ENCODE measurements around the gene BCLAF3. TPM values are rescaled to one million over a fixed set of nuclear protein-coding genes. Genes with fewer than 3 reads are reported as not detected.

The BCLAF3 gene
- total RNA-seq, 4 donors from 2014 or later, result 11.6 to 22.2 (median 16.5) TPM

DNA sequence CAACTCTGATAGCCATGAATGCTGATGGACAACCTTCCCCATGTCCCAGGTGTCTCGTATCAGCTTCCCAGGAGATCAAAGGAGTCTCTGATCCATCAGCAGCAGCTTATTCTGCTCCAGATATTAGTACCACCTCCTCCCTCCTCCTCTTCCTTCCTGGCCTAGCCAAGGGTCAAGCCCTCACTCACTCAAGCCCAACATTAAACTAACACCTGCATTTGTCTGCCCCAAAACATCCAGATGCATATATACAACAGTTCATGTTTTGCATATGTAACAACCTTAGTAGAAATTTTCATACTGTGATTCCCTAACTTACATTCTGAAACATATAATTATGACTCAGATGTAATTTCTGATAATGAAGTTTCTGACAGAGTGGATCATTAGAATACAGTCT is 29.9 kb downstream of the BCLAF3 start:
- no peak for DNase-seq (ENCODE audit: low spot score in 2 of 2)
- Histone ChIP-seq H3K4me1 (peaks cover 0 to 8% (median 0%) of the 10 kb centered on the region in 4 donors), H3K27ac (no peak overlapping the region), H3K27me3 (no peaks in the 10 kb centered on the region), H3K36me3 (peaks cover 0 to 16% (median 0%) of the 10 kb centered on the region in 3 donors), H3K9me3 (no peaks in the 10 kb centered on the region), H3K4me3 (no peak overlapping the region)
- WGBS, 2 donors, result 60 to 100% methylated on average over 1 of the region's 1 CpG
- TF ChIP-seq EP300 (IDR thresholded peaks at IDR 0.05), result no peak
- TF ChIP-seq, protein P1, sequence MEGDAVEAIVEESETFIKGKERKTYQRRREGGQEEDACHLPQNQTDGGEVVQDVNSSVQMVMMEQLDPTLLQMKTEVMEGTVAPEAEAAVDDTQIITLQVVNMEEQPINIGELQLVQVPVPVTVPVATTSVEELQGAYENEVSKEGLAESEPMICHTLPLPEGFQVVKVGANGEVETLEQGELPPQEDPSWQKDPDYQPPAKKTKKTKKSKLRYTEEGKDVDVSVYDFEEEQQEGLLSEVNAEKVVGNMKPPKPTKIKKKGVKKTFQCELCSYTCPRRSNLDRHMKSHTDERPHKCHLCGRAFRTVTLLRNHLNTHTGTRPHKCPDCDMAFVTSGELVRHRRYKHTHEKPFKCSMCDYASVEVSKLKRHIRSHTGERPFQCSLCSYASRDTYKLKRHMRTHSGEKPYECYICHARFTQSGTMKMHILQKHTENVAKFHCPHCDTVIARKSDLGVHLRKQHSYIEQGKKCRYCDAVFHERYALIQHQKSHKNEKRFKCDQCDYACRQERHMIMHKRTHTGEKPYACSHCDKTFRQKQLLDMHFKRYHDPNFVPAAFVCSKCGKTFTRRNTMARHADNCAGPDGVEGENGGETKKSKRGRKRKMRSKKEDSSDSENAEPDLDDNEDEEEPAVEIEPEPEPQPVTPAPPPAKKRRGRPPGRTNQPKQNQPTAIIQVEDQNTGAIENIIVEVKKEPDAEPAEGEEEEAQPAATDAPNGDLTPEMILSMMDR (IDR thresholded peaks at IDR 0.05), result no peak
- no peak for TF ChIP-seq POLR2A (IDR thresholded peaks at IDR 0.05)

DNA sequence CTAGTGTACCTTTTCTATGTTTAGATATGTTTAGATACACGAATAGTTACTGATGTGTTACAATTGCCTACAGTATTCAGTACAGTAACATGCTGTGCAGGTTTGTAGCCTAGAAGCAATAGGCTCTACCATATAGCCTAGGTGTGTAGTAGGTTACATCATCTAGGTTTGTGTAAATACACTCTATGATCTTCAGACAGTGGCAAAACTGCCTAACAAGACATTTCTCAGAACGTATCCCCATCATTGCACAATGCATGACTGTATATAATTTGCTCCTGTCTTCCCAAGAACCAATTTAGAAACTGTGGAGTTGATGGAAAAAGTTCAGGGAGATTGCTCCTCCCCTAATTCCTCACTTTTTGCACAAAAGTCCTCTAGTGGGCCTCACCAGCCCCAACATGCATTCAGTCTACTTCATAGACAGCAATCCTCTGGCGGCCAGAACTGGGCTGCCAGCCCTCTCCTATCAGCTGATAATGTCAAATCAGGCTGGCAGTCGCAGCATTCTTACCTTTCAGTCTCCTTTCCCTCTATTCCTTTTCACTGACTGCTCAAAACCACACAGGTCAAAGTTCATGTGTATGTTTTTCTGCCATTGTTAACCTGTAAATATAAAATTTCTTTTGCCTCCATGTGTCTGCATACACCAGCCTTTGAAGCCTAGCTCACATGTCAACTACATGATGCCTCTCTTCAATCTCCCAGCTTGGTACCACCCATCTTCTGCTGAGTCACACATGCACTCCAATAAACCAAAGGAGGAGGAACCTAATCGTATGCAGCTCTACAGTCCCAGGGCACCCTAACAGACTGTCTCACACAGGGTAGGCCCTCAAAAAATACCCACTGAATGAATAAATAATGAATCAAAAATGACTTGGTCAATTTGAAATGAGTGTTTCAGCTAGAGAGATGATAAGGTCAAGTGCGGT is 32.0 kb downstream of the BCLAF3 start:
- TF ChIP-seq, protein P1 (IDR thresholded peaks at IDR 0.05), result no peak
- TF ChIP-seq EP300 (IDR thresholded peaks at IDR 0.05), result no peak
- no peak for TF ChIP-seq POLR2A (IDR thresholded peaks at IDR 0.05)
- Histone ChIP-seq H3K9me3 (no peaks in the 10 kb centered on the region), H3K36me3 (peaks cover 0 to 8% (median 0%) of the 10 kb centered on the region in 3 donors), H3K4me3 (no peak overlapping the region), H3K27me3 (no peaks in the 10 kb centered on the region), H3K27ac (no peak overlapping the region), H3K4me1 (peaks cover 0 to 19% (median 0%) of the 10 kb centered on the region in 4 donors)
- WGBS, 2 donors, result 81 to 90% methylated on average over 6 of the region's 6 CpGs
- DNase-seq (ENCODE audit: low spot score in 2 of 2), result no peak

DNA sequence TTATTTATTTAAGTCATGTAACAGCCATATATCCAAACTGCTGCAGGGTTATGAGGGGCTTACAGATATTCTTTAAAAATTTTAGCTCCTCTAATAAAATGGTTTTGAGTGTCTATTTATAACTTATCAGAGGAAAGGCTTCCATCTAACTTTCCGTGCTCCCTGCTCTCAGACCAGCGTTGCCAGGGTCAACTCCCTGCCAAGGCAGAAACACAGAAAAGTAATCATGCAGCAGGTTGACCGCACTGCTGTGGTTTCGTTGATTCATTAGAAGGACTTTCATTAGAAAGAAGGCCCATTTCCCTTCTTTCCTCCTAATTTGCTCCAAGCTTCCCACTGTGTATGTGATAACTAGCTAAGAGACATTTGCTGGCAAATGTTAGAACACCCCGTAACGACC is 33.9 kb downstream of the BCLAF3 start:
- Histone ChIP-seq H3K36me3 (no peaks in the 10 kb centered on the region), H3K27me3 (no peaks in the 10 kb centered on the region), H3K9me3 (no peaks in the 10 kb centered on the region), H3K4me1 (peaks cover 0 to 19% (median 0%) of the 10 kb centered on the region in 4 donors), H3K4me3 (no peak overlapping the region), H3K27ac (no peak overlapping the region)
- peak in 1 of 2 donors; percentile 8 for DNase-seq (ENCODE audit: low spot score in 2 of 2)
- TF ChIP-seq POLR2A (IDR thresholded peaks at IDR 0.05), result no peak
- TF ChIP-seq, protein P1 (IDR thresholded peaks at IDR 0.05), result no peak
- 42 to 62% methylated on average over 6 of the region's 6 CpGs for WGBS, 2 donors

DNA sequence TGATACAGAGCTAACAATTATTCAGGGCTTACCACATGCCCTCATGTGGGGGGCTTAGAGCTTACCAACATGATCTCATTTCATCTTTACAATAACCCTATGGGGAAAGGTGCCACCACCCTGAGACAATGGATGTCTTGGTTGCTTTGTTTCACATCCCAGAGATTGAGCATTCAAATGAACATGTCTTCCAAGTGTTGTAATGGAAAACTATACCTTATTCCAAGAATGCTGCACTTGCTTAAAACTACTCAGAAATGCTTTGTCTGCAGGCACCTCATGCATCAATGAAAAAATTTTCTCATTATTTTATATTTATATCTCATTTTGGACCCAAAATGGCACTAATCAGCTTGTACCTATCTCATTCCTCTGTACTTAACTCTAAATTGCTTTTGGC is 34.6 kb downstream of the BCLAF3 start:
- Histone ChIP-seq H3K4me1 (peaks cover 0 to 19% (median 0%) of the 10 kb centered on the region in 4 donors), H3K36me3 (no peaks in the 10 kb centered on the region), H3K9me3 (no peaks in the 10 kb centered on the region), H3K27me3 (no peaks in the 10 kb centered on the region), H3K4me3 (no peak overlapping the region), H3K27ac (no peak overlapping the region)
- DNase-seq (ENCODE audit: low spot score in 2 of 2), result no peak
- TF ChIP-seq, protein P1 (IDR thresholded peaks at IDR 0.05), result no peak
- TF ChIP-seq POLR2A (IDR thresholded peaks at IDR 0.05) (no peak), EP300 (IDR thresholded peaks at IDR 0.05) (no peak)

DNA sequence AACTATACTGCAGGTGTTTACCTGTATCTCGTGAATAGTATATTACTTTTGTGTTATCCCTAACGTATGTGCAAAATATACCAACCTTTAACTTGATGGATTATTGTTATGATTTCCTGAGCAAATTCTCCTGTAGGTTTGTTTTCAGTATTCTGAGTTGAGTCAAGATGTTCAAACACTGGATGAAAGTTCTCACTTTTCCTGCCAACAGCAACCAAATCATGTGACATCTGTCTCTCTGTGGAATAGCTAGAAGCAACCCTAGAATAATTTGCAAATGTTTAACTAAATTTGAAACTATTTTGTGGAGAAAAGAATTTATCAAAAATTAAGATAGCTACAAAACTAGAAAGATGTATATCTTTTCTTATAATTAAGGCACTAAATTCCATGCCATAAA is 35.6 kb downstream of the BCLAF3 start:
- peak in 1 of 2 donors; percentile 5 for DNase-seq (ENCODE audit: low spot score in 2 of 2)
- H3K4me3 ChIP-seq, result no peak overlapping the region
- no peaks in the 10 kb centered on the region for H3K27me3 ChIP-seq
- H3K27ac ChIP-seq, result no peak overlapping the region
- H3K36me3 ChIP-seq, result no peaks in the 10 kb centered on the region
- TF ChIP-seq EP300 (IDR thresholded peaks at IDR 0.05) (no peak), POLR2A (IDR thresholded peaks at IDR 0.05) (no peak)
- TF ChIP-seq, protein P1 (IDR thresholded peaks at IDR 0.05), result no peak
- H3K9me3 ChIP-seq, result no peaks in the 10 kb centered on the region
- peaks cover 0 to 19% (median 0%) of the 10 kb centered on the region in 4 donors for H3K4me1 ChIP-seq
- 64 to 67% methylated on average over 2 of the region's 2 CpGs for WGBS, 2 donors

All from tibial nerve (tissue), 4 donors.